Sigmoid colon (tissue), 3 donors: ENCODE results near the gene USO1.

Source experiments
- POLR2A ChIP-seq, 2 donors: fragments of 450-650 bp; IDR thresholded peaks; one replicate each; pipeline ENCODE4 v1.6.1; 2016; ENCODE audit warnings: antibody characterized with exemption in 2 of 2, mild to moderate bottlenecking in 2 of 2, moderate library complexity in 2 of 2
- TF ChIP-seq, protein P1 (sequence below), 4 experiments: fragments of 450-650 bp in 3 of 4; fragments of 200-600 bp in 1 of 4; IDR thresholded peaks; one replicate each; pipeline ENCODE4 v1.5.1; 2016 to 2019; ENCODE audit warnings: antibody characterized with exemption in 4 of 4, mild to moderate bottlenecking in 3 of 4, moderate library complexity in 2 of 4

DNA sequence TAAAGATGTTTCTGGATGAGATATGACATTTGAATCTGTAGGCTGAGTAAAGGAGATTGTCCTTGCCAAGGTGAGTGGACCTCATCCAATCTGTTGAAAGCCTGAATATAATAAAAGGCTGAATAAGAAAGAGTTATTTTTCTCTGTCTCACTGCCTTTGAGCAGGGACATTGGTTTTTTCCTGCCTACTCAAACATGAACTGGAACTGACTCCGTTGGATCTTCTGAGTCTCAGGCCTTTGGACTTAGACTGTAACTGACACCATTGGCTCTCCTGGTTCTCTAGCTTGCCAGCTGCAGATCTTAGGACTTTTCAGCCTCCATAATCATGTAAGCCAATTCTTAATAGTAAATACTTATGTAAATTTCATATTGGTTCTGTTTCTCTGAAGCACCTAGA is 134.3 kb downstream of the USO1 start:
- TF ChIP-seq, protein P1, sequence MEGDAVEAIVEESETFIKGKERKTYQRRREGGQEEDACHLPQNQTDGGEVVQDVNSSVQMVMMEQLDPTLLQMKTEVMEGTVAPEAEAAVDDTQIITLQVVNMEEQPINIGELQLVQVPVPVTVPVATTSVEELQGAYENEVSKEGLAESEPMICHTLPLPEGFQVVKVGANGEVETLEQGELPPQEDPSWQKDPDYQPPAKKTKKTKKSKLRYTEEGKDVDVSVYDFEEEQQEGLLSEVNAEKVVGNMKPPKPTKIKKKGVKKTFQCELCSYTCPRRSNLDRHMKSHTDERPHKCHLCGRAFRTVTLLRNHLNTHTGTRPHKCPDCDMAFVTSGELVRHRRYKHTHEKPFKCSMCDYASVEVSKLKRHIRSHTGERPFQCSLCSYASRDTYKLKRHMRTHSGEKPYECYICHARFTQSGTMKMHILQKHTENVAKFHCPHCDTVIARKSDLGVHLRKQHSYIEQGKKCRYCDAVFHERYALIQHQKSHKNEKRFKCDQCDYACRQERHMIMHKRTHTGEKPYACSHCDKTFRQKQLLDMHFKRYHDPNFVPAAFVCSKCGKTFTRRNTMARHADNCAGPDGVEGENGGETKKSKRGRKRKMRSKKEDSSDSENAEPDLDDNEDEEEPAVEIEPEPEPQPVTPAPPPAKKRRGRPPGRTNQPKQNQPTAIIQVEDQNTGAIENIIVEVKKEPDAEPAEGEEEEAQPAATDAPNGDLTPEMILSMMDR (IDR thresholded peaks at IDR 0.05): no peak
- TF ChIP-seq POLR2A (IDR thresholded peaks at IDR 0.05): no peak
